ENCODE data around the gene ADAM15.

The ADAM15 gene

GRCh38 chr1:155073377-155074242 lies 22.5 kb downstream of the ADAM15 start:
- no peak for DNase-seq

DNA sequence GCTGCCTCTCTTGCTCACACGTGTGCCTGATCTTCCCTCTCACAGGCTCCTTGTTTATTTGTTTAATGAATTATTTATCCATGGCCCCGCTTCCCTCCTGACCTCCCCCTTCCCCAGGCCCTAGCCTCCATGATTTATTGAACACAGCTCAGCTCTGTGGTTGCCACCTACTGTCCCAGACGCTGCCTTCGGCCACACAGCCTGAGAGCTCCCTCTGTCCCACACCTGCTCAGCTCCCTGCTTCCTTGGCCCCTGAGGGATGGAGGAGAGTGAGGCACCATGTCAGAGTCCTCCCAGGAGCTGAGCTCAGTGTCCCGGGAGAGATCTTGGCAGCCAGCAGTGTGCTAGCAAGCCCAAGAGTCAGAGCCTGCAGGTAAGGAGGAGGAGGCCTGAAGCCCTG lies 24.4 kb downstream of the ADAM15 start:
- DNase-seq: no peak

GRCh38 chr1:155076371-155076770 lies 25.3 kb downstream of the ADAM15 start:
- no peak for DNase-seq

DNA sequence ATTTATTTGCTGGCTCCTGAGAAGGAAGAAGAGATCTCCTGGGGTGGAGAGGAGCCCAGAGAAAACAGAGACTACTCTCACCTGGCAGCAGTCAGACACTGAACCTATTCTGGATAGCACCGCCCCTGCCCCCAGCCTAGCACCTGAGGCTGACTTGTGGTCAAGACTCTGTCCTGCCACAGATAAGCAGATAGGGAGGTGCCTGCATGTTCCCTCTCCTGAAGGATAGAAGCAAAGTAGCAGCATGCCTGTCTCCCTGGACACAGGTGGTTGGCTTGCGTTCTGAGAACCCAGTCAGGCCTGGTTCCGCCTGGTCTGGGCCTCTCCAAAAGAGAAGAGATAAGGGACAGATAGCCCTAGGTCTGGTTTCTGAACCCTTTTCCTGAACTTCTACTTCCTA lies 26.2 kb downstream of the ADAM15 start:
- DNase-seq: no peak

- no peak for DNase-seq
Measured at GRCh38 chr1:155077758-155078445, 26.8 kb downstream of the ADAM15 start.

DNA sequence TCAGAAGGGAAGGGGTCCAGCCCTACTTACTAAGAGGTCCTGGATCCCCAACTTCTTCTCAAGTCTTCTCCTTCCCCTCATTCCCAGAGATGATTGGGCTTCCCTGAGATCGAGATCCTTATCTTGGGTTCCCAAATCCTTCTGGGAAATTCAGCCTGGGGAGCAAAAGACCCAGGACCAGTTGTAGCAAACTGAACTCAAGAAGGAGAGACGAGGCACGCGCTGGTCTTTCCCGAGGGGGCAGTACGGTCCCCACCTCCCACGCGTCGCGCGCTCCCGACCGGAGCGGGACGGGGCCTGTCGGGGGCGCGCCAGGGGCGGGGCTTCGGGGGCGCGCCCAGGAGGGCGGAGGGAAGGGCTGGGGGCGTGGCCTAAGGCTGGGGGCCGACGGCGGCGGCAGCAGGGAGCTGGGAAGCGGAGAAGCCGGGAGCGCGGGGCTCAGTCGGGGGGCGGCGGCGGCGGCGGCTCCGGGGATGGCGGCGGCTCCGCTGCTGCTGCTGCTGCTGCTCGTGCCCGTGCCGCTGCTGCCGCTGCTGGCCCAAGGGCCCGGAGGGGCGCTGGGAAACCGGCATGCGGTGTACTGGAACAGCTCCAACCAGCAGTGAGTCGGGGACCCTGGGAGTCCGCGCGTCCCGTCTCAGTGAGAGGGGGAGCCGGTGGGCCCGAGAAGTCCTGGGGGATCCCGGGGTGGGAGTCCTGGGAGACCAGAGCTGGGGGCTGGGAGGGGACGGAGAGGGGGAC lies 27.5 kb downstream of the ADAM15 start, which contains the start of gene EFNA3:
EFNA3 (plus strand) TSS at position 369 of the 741 bp plus-strand sequence; CDS start at position 474, 105 bp downstream.
- peak; percentile 59 for DNase-seq

DNA sequence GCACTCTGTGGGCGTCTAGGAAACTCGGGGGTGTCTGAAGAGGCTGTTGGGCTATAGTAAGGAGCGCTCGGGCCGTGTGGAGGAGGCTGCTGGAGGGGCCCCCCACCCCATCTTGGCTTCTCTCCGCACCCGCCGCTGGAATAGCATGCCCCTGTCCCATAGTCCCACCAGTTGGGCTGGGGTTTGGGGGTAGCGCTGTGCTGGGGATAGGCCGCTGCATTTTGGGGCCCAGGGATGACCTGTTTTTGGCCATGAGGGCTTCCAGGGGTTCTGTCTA lies 28.0 kb downstream of the ADAM15 start:
- no peak for DNase-seq

DNA sequence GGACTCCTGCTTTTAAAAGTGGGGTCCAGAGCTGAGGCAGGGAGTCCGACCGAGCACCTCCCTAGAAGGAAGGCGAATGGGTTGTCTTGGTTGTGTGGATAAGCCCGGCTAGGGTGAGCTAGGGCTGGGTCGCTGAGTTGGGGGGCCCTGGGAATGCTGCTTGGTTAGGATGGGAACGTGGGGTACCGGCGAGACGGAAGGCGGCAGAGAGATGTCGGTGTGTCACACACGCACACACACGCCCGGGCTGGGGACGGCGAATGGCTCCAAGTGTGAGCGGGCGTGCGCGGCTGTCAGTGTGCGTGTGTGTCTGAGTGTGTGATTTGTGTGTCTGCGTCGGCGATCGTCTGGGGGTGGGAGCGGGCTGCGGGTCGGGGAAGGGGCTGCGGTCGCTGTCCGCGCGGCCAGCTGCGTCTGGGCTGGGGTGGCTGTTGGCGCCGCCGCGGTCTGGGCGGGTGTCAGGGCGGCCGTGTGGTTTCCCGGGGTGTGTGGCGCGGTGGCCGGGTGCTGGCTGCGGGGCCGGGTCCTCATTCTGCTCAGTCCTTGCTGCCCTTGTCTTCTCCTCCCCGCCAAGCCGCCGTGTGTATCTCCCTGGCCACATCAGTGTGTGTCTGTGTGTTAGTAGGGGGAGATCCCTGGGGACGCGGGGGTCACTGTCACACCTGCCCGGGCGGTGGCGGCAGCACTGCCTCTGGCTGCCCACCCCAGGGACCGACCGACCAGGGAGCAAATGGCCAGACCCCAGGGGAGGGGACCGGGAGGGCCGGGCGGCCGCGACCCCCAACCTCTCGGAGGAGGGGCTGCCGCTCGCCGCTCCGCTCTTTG lies 28.6 kb downstream of the ADAM15 start:
- DNase-seq: no peak

GRCh38 chr1:155080312-155081228 lies 29.5 kb downstream of the ADAM15 start:
- DNase-seq: no peak

DNA sequence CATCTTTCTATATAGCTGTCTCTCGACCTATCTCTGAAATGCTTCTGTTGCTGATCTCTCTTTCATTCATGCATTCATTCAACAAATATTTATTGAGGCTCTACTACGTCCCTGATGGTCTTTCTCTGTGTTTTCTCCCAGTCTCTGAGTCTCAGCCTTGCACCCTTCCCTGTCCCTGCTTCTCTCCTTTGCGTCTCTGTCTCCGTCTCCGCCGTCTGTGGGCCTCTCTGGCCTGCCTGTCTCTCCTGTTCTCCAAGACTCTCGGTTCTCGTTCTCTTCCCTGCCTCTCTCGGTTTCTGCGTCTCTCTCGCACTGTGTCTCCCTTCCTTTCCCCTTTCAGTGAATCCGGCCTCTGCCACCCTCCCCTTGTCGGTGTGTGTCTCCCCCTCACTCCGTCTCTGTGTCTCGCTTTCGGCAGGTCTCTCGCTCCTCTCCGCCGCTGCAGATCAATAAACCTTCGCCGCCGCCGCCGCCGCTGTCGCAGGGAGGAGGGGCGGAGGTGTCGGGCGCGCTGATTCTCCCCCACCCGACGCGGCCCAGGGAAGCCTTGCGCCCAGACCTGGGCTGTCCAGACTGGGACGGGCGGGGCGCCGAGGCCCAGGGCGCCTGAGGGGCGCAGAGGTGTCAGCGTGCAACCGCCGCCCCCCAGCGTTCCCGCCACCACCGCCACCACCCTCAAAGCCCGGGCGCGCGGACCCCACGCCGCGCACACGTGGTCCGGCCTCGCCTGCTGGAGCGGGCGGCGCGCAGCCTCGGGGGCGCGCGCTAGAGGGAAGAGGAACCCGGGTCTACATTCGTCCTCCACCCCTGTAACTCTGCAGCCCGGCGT lies 30.6 kb downstream of the ADAM15 start:
- DNase-seq: no peak

DNA sequence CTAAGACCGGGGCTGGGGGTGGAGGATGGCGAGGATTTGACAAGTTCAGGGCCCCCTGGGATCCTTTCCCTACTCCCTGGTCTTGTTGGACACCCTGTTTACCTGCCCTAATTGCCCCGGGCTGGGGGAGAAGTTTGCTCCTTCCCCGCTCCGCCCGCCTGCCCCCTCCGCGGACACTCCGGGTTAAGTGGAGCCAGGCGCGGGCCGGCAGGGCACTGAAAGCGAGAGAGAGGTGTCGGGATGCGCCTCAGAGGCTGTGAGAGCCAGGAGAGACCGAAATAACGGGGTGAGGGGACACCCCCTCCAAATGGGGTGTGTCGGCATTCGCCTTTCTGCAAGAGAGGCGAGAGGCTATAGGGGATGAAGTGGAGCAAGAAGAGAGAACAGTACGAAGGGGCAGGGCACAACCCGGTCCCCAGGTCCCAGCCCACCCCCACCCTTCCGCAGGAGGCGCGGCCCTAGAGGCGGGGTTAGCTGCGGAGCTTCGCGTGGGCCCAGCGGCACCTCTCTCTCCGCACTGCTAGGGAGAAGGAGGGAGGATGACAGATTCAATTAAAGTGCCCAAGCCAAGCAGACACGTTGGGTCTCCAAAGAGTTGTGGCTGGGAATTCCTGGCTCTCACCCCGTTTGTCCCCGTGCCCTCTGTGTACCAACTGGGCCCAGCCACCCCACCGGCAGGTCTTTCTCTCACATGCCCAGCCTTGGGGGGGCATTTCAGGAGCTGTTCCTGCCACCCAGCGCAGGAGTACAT lies 31.4 kb downstream of the ADAM15 start:
- DNase-seq: no peak

GRCh38 chr1:155083052-155083541 lies 32.0 kb downstream of the ADAM15 start:
- DNase-seq: no peak

DNA sequence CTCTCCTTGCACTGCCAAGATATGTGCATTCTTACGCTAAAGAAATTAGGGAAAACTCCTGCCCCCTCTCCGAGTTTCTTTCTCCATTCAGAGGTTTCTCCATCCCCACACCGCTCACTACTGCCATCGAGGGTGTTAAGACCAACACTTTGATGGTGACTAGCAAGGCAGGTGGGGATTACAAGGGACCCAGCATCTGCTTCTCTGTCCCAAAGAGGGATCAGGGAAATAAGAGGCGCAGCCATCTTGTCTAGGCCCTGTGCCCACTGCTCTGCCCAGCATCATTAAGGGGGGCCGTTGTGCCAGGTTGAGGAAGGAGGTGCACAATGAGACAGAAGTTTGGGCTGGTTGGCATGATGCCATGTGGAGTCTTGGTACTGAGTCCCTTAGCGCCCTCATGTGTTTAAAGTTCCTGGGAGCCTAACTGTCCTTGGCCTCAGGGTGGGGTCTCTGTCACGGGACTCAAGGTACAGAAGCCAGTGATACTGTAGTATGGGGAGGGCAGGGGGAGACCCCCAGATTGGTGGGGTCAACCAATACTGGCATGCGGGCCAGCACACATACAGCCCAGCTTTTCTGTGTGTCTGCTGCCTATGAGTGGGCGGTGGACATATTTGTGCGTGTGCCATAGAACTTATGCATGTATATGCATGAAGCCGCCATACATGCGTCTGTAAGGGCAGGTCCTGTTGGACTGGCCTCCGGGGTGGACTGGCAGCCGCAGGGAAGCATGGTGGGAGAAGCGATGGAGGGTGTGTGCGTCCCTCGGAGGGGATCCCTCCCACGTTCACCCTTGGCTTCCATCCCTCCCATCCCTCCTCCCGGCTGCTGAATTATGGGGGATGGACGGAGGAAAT lies 33.0 kb downstream of the ADAM15 start:
- DNase-seq: no peak

GRCh38 chr1:155084722-155085503 lies 33.8 kb downstream of the ADAM15 start:
- peak; percentile 85 for DNase-seq

DNA sequence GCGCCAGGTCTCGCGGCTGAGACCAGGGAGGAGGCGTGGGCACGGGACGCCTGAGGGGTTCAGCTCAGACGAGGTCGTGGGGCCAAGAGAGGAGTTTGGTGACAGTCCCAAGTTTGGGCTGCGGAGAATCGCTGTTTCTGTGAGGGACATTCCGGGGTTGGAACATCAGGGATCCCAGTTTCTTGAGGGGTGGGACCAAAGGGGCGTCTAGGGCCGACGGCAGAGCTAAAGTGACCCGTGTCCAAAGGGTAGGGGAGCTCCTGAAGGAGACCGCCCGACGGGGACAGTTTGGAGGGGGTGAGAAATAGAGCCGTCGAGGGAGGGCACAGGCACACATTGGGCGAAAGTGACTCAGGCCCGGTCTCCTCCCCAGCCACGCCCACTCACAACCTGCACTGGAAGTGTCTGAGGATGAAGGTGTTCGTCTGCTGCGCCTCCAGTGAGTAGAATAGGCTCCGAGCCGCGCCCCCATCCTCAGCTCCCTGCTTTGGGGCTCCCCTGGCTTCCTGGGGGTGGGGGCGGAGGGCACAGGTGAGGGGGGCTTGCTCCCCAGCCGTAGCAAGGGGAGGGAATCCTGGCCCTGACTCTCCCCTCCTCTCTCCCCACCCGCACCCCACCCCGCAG lies 34.5 kb downstream of the ADAM15 start:
- peak; percentile 74 for DNase-seq

DNA sequence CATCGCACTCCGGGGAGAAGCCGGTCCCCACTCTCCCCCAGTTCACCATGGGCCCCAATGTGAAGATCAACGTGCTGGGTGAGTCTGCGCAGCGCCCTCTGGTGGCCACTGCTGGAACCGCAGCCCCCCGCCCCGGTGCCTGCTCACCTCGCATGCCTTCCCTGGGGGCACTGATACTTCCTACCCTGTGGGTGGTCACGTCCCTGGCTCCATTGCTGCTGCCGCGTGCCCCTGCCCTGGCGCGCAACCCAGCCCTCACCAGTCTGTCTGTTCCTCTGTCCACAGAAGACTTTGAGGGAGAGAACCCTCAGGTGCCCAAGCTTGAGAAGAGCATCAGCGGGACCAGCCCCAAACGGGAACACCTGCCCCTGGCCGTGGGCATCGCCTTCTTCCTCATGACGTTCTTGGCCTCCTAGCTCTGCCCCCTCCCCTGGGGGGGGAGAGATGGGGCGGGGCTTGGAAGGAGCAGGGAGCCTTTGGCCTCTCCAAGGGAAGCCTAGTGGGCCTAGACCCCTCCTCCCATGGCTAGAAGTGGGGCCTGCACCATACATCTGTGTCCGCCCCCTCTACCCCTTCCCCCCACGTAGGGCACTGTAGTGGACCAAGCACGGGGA lies 35.1 kb downstream of the ADAM15 start:
- peak; percentile 80 for DNase-seq
